ENCODE measurements around the gene FOXF1. TPM values are rescaled to one million over a fixed set of nuclear protein-coding genes. Genes with fewer than 3 reads are reported as not detected.

FOXF1 gene
- polyA plus RNA-seq, 3 donors, result not detected

- Histone ChIP-seq H4K20me1 (ENCODE audit: insufficient read depth, low read length) (no peaks in the 10 kb centered on the region), H3K79me2 (ENCODE audit: insufficient read depth, low read length) (no peaks in the 10 kb centered on the region), H3K9ac (ENCODE audit: insufficient read depth, low read length, poor library complexity, severe bottlenecking) (peak overlapping the region; percentile 4), H3K4me3 (replicated peaks in 1 of 3; ENCODE audit: low read depth in 2 of 3, low read length in 3 of 3) (peak overlapping the region in 2 of 3 experiments; percentile 21 to 59), H3K4me2 (replicated peaks; ENCODE audit: extremely low read depth, low read length, poor library complexity, severe bottlenecking) (peak overlapping the region; percentile 63), H3K4me1 (ENCODE audit: control insufficient read depth in 1 of 2, insufficient read depth in 2 of 2, low read length in 2 of 2) (peaks cover 5 to 11% of the 10 kb centered on the region in 2 donors), H3K9me3 (replicated peaks in 1 of 2; ENCODE audit: control insufficient read depth in 1 of 2, insufficient read depth in 1 of 2, low read length in 2 of 2) (peaks cover 0 to 39% of the 10 kb centered on the region in 2 donors), H3K27me3 (ENCODE audit: control insufficient read depth in 2 of 2, insufficient read depth in 2 of 2, low read length in 2 of 2) (peaks cover 72 to 91% of the 10 kb centered on the region in 2 donors), H3K27ac (ENCODE audit: low read depth in 1 of 2, low read length in 2 of 2) (no peak overlapping the region), H2AFZ (ENCODE audit: insufficient read depth, low read depth, low read length, poor library complexity, severe bottlenecking) (no peak overlapping the region), H3K36me3 (replicated peaks in 1 of 2; ENCODE audit: control insufficient read depth in 1 of 2, insufficient read depth in 2 of 2, low read length in 2 of 2) (no peaks in the 10 kb centered on the region)
- no peak for TF ChIP-seq CTCF (IDR thresholded peaks at IDR 0.05)
- H3K4me1 Mint-ChIP-seq, result peaks cover 22% of the 10 kb centered on the region
- DNase-seq, result no peak
- intact Hi-C loops (cut with micrococcal nuclease), result no loop called here
- peaks cover 0 to 28% (median 7%) of the 10 kb centered on the region in 7 donors for H3K9me3 Mint-ChIP-seq
- H3K4me3 Mint-ChIP-seq, result peak overlapping the region; percentile 69 to 88
- under 1% methylated on average over 74 of the region's 79 CpGs for WGBS (ENCODE audit: insufficient coverage)
- H3K27ac Mint-ChIP-seq, result peak overlapping the region in 1 of 7 donors; percentile 50
- peaks cover 0 to 13% of the 10 kb centered on the region in 2 donors for H3K36me3 Mint-ChIP-seq
- peaks cover 82 to 99% (median 90%) of the 10 kb centered on the region in 3 donors for H3K27me3 Mint-ChIP-seq (ENCODE audit: low read depth in 3 of 3)
These were observed 1.2 kb upstream of the FOXF1 start for GRCh38 chr16:86508947-86509758.

GRCh38 chr16:86509759-86510464 lies 415 bp upstream of the FOXF1 start:
- intact Hi-C loops (cut with micrococcal nuclease), result no loop called here
- H3K36me3 Mint-ChIP-seq, result peaks cover 0 to 13% of the 10 kb centered on the region in 2 donors
- Histone ChIP-seq H2AFZ (ENCODE audit: insufficient read depth, low read depth, low read length, poor library complexity, severe bottlenecking) (no peak overlapping the region), H3K27ac (ENCODE audit: low read depth in 1 of 2, low read length in 2 of 2) (no peak overlapping the region), H3K4me1 (ENCODE audit: control insufficient read depth in 1 of 2, insufficient read depth in 2 of 2, low read length in 2 of 2) (peaks cover 5 to 11% of the 10 kb centered on the region in 2 donors), H3K79me2 (ENCODE audit: insufficient read depth, low read length) (no peaks in the 10 kb centered on the region), H3K9ac (ENCODE audit: insufficient read depth, low read length, poor library complexity, severe bottlenecking) (peak overlapping the region; percentile 4), H3K4me3 (replicated peaks in 1 of 3; ENCODE audit: low read depth in 2 of 3, low read length in 3 of 3) (peak overlapping the region in 1 of 3 experiments; percentile 59), H3K9me3 (replicated peaks in 1 of 2; ENCODE audit: control insufficient read depth in 1 of 2, insufficient read depth in 1 of 2, low read length in 2 of 2) (peaks cover 0 to 32% of the 10 kb centered on the region in 2 donors), H3K36me3 (replicated peaks in 1 of 2; ENCODE audit: control insufficient read depth in 1 of 2, insufficient read depth in 2 of 2, low read length in 2 of 2) (no peaks in the 10 kb centered on the region), H3K4me2 (replicated peaks; ENCODE audit: extremely low read depth, low read length, poor library complexity, severe bottlenecking) (peak overlapping the region; percentile 63), H4K20me1 (ENCODE audit: insufficient read depth, low read length) (no peaks in the 10 kb centered on the region), H3K27me3 (ENCODE audit: control insufficient read depth in 2 of 2, insufficient read depth in 2 of 2, low read length in 2 of 2) (peaks cover 72 to 91% of the 10 kb centered on the region in 2 donors)
- DNase-seq, result no peak
- under 1% methylated on average over 72 of the region's 84 CpGs for WGBS (ENCODE audit: insufficient coverage)
- no peak for TF ChIP-seq CTCF (IDR thresholded peaks at IDR 0.05)
- H3K4me3 Mint-ChIP-seq, result peak overlapping the region; percentile 69 to 88
- H3K4me1 Mint-ChIP-seq, result peaks cover 22% of the 10 kb centered on the region
- H3K9me3 Mint-ChIP-seq, result peaks cover 0 to 27% (median 6%) of the 10 kb centered on the region in 7 donors
- peak overlapping the region in 1 of 7 donors; percentile 31 for H3K27ac Mint-ChIP-seq
- peaks cover 80 to 98% (median 89%) of the 10 kb centered on the region in 3 donors for H3K27me3 Mint-ChIP-seq (ENCODE audit: low read depth in 3 of 3)
